Adrenal gland (tissue), 12 donors: ENCODE data around the gene APBB3. TPM values are rescaled to one million over a fixed set of nuclear protein-coding genes. Genes with fewer than 3 reads are reported as not detected.
"Not testable (repeated sequence)": the region's sequence is repeated elsewhere in the genome, so short reads cannot be mapped to it uniquely, and the experiment has no call there.

Experiments used
- DNase-seq, 7 donors: peaks; one replicate each; pipeline ENCODE4 v3.0.0-alpha.2; 2019 to 2020
- H3K27ac ChIP-seq, 5 donors: fragments of 200-600 bp; sonication (generic) in 4 of 5; 1 replicate in 3 of 5; 2 replicates in 2 of 5; pipeline versions ENCODE4 v1.5.1 to v1.8.0; 2016 to 2020; ENCODE audit warnings: mild to moderate bottlenecking in 1 of 5
- H3K27me3 ChIP-seq: fragments of 200-600 bp; 2 replicates; pipeline ENCODE4 v1.8.0; 2021
- H3K36me3 ChIP-seq, 2 donors: fragments of 200-600 bp; replicated peaks in 1 of 2; 1 replicate in 1 of 2; 2 replicates in 1 of 2; pipeline versions ENCODE4 v1.5.1 to v1.8.0; 2018 to 2022
- H3K4me1 ChIP-seq, 2 donors: fragments of 200-600 bp; replicated peaks in 1 of 2; 1 replicate in 1 of 2; 2 replicates in 1 of 2; pipeline versions ENCODE4 v1.5.1 to v1.8.0; 2018 to 2021
- H3K4me3 ChIP-seq, 4 donors: fragments of 200-600 bp; sonication (generic) in 3 of 4; one replicate each; pipeline ENCODE4 v1.5.1; 2016 to 2018
- H3K9me3 ChIP-seq, 3 donors: fragments of 200-600 bp; sonication (generic) in 1 of 3; replicated peaks in 1 of 3; 1 replicate in 2 of 3; 2 replicates in 1 of 3; pipeline versions ENCODE4 v1.5.1 to v1.8.0; 2016 to 2021
- CTCF ChIP-seq, 6 experiments: fragments of 450-650 bp in 4 of 6; fragments of 200-600 bp in 2 of 6; sonication (generic) in 1 of 6; IDR thresholded peaks; 1 replicate in 5 of 6; 2 replicates in 1 of 6; pipeline versions ENCODE4 v1.5.1 to v1.8.0; 2016 to 2021; ENCODE audit warnings: antibody characterized with exemption in 6 of 6, mild to moderate bottlenecking in 2 of 6, moderate library complexity in 1 of 6
- POLR2A ChIP-seq, 2 donors: fragments of 450-650 bp; IDR thresholded peaks; one replicate each; pipeline ENCODE4 v1.6.1; 2017; ENCODE audit warnings: antibody characterized with exemption in 2 of 2, mild to moderate bottlenecking in 2 of 2, moderate library complexity in 1 of 2
- WGBS, 4 donors: extraction: QIAGEN DNeasy Blood & Tissue Kit in 2 of 4; methylation state at CpG; one replicate each; pipeline versions ENCODE4 v1.1.5 to v1.1.7; 2013 to 2017; 5-methylcytosine and 5-hydroxymethylcytosine counted together
- intact Hi-C, 2 donors: fragments of 100-400 bp; cut with DNase I; formaldehyde crosslinking; loops; one replicate each; pipeline versions ENCODE4 v1.14.1 to v1.15.0; 2022 to 2023
- polyA plus RNA-seq, 3 donors: library from polyadenylated mRNA; stranded (reverse); fragments of 200-250 nt in 2 of 3; fragments of 350-450 nt in 1 of 3; fragmentation: Illumina TruSeq in 1 of 3; extraction: RNeasy Lipid Tissue Mini Kit (QIAGEN cat#74804) in 1 of 3; gene quantifications; one replicate each; pipeline ENCODE4 v1.2.3, GENCODE V29; 2013 to 2014
- total RNA-seq, 9 donors: library from RNA; depleted of rRNA in 4 of 9; stranded (reverse); fragments of >200 nt in 4 of 9; fragments of 120-200 nt in 1 of 9; fragmentation: NEBNext Ultra II Directional in 1 of 9; extraction: Animal tissue kit (Norgen Biotek cat#: 25700) in 1 of 9; gene quantifications; one replicate each; pipeline versions ENCODE4 v1.1.0 to v1.2.4, GENCODE V29; 2013 to 2023
- donor health status: healthy with polysubstance abuse.
- donor health status: Bipolar disorder and iron deficiency.
- donor health status: DM: yes; HTN: yes; CAD: no.
- donor health status: DM: no; HTN: no; CAD: no.
- donor health status: DM: no; HTN: no; CAD: no.
- donor health status: DM: yes; HTN: yes; CAD: no.

The APBB3 gene
- total and polyA plus RNA-seq, 12 donors: 14.0 to 163 (median 36.1) TPM

- TF ChIP-seq CTCF (IDR thresholded peaks at IDR 0.05) (no peak), POLR2A (IDR thresholded peaks at IDR 0.05) (peak; percentile 28 to 70)
- DNase-seq: peak; percentile 76 to 90 (median 83)
- Histone ChIP-seq H3K27ac (peak overlapping the region; percentile 83 to 97 (median 92)), H3K9me3 (no peaks in the 10 kb centered on the region), H3K36me3 (no peaks in the 10 kb centered on the region), H3K27me3 (no peaks in the 10 kb centered on the region), H3K4me3 (peak overlapping the region in 1 of 4 donors; percentile 11), H3K4me1 (peaks cover 29 to 35% of the 10 kb centered on the region in 2 donors)
- intact Hi-C loops: no loop called here
- WGBS, 4 donors: 54 to 61% (median 60%) methylated on average over 5 of the region's 5 CpGs
These were observed 31.3 kb upstream of the APBB3 start for GRCh38 chr5:140595538-140596300.

- H3K36me3 ChIP-seq: no peaks in the 10 kb centered on the region
- H3K27ac ChIP-seq: peak overlapping the region in 2 of 5 donors; percentile 83 to 92
- H3K4me3 ChIP-seq: no peak overlapping the region
- no peaks in the 10 kb centered on the region for H3K9me3 ChIP-seq
- DNase-seq: peak in 1 of 7 donors; percentile 48
- H3K4me1 ChIP-seq: peaks cover 29 to 44% of the 10 kb centered on the region in 2 donors
- intact Hi-C loops: no loop called here
- 50 to 79% (median 70%) methylated on average over 4 to 6 of the region's 6 CpGs for WGBS, 4 donors
- H3K27me3 ChIP-seq: no peaks in the 10 kb centered on the region
- TF ChIP-seq POLR2A (IDR thresholded peaks at IDR 0.05): no peak
- TF ChIP-seq CTCF (IDR thresholded peaks at IDR 0.05): no peak
These were observed 29.8 kb upstream of the APBB3 start for GRCh38 chr5:140594169-140594568.

GRCh38 chr5:140593070-140593469, 28.7 kb upstream of the APBB3 start:
- H3K9me3 ChIP-seq, H3K36me3 ChIP-seq, intact Hi-C loops, H3K27me3 ChIP-seq, H3K4me3 ChIP-seq, H3K27ac ChIP-seq: not testable (repeated sequence)
- WGBS, 4 donors: 32 to 50% (median 49%) methylated on average over 7 to 12 of the region's 14 CpGs
- DNase-seq: peak in 1 of 7 donors; percentile 14
- H3K4me1 ChIP-seq: peaks cover 29 to 55% of the 10 kb centered on the region in 2 donors

GRCh38 chr5:140591747-140592372, 27.5 kb upstream of the APBB3 start:
- 66 to 71% (median 68%) methylated on average over 5 of the region's 5 CpGs for WGBS, 4 donors
- Histone ChIP-seq H3K4me1 (peaks cover 26 to 54% of the 10 kb centered on the region in 2 donors), H3K36me3 (no peaks in the 10 kb centered on the region), H3K27me3 (no peaks in the 10 kb centered on the region), H3K27ac (peak overlapping the region in 3 of 5 donors; percentile 22 to 71 (median 27)), H3K4me3 (no peak overlapping the region), H3K9me3 (no peaks in the 10 kb centered on the region)
- TF ChIP-seq POLR2A (IDR thresholded peaks at IDR 0.05): peak in 1 of 2 donors; percentile 21
- no peak for TF ChIP-seq CTCF (IDR thresholded peaks at IDR 0.05)
- intact Hi-C loops: no loop called here
- peak in 3 of 7 donors; percentile 30 to 56 (median 54) for DNase-seq
